ENCODE data around the gene TMEM181. TPM values are rescaled to one million over a fixed set of nuclear protein-coding genes. Genes with fewer than 3 reads are reported as not detected.
"Not testable (repeated sequence)": the region's sequence is repeated elsewhere in the genome, so short reads cannot be mapped to it uniquely, and the experiment has no call there.

Gene TMEM181
- total RNA-seq, 1 experiment from 2014 or later, result 42.7 TPM

DNA sequence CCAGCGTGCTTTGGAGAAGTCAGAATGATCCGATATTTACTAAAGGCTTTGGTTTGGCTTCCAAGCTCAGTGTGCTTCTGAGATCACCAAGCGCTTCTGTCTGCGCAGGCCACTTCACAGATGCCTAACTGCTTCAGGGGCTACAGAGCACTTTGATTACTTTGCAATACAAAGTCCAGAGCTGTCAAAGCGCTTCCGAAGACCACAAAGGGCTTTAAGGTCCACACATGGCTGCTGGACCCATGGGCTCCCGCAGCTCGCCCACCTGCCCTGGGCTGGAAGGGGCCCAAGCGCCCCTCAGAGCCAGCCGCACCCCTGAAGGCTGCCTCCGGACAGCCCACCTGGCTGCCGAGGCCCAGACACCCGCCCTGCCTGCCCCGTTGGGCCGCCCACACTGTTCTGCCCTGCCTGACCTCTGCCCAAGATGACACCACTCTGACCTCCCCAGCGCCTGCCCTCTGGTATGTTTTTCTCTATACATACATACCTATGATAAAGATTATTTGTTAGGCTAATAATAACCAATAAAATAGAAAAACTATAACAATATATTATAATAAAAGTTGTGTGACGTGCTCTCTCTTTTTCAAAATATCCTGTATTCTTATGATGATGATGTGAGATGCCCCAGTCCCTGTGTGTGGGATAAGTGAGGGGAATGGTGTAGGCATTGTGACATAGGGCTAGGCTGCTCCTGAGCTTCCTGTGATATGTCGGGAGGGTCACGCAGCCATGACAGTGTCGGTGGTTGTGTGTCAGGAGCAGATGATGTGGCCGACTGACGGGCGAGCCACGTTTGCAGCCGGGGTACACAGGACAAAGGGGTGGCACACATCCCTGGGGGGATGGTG is 62.0 kb downstream of the TMEM181 start:
- no peak for DNase-seq (ENCODE audit: low read depth)

GRCh38 chr6:158622545-158623190 is 62.8 kb downstream of the TMEM181 start:
- no peak for DNase-seq (ENCODE audit: low read depth)

DNA sequence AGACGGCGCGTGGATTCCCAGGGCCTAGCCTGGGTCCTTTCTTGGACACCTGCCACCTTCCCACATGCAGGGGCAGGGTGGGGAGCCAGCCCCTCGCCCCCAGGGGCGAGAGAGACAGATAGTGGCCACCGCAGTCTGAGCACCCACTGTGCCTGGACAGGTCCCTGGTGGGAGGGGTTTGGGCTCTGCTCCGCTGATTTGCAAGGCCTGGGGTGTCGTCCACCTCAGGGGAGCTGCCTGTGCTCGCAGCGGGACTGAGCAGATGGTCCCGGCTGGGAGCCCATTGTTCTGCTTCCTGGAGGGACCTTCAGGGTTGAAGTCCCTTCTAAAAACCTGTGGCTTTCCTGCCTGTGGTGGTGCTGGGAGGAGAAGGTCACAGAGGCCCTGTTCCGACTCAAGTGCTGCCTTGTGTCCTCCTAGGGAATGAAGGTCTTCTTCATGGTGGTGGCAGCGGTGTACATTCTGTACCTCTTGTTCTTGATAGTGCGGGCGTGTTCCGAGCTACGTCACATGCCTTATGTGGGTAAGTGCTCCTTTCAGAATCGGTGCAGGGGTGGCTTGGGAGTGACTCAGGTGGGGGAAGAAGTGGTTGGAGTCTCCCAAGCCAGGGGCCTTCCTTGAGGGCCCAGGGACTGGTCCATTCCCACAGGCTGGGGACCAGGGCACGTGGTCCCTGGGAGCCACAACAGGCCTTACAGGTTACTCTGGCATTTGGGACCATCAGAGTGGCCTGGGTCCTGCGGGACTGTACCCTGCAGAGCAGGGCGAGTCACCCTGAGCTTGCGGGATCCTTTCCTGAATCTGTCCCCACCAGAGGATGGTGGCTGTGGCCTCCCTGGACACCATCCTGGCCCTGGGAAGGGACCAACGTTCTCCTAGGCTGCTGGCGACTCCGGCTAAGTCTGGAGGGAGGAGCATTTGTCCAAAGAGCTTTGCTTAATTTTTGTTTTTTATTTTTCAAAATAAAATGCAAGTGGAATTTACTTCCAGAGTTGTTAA is 65.1 kb downstream of the TMEM181 start:
- no peak for DNase-seq (ENCODE audit: low read depth)

DNA sequence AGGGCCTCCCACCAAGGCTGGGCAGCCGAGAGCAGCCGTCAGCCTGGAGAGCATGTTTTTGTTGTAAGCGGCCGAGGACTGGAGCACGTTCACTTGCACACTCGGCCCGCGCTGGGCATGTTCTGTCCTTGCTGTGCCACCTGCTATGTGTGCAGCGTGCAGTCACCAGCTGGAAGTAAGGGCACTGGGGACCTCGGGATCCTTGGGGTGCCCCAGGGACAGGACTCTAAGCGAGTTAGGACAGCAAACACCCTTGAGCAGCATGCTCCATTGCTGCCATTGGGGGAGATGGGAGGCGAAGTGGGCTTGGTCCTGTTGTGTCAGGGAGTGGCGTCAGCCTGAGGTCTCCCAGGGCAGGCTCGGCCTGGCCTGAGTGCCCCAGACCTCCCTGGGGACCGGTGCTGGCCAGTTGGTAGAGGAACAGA is 66.0 kb downstream of the TMEM181 start:
- no peak for DNase-seq (ENCODE audit: low read depth)

DNA sequence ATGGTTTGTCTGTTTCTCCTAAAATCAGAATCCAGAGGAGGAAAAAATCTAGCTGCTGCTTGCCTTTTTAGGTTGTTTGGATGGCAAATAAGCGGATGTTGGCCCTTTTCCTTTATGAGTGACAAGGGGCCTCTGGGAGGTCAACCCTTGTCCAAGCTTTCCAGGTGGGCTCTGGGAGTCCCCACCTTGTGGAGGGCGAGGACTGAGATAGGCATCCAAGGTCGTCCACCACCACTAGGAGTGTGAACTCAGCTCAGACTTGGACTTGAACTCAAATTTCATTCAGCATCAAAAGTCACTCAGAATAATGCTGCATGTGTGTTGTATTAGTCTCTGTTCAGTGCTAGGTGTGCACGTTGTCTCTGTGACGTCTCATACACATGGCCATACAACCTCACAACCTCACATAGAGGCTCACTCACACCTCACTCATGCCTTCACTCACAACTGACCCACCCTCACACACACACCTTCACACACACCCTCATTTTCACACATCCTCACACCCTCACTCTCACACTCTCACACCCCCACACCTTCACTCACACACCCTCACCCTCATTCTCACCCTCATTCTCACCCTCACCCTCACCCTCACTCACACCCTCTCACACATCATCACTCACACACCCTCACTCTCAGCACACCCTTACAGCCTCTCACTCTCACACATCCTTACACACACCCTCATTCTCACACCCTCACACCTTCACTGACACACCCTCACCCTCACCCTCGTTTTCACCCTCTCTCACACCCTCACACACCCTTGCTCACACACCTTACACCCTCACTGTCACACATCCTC is 66.7 kb downstream of the TMEM181 start:
- DNase-seq (ENCODE audit: low read depth), result no peak

DNA sequence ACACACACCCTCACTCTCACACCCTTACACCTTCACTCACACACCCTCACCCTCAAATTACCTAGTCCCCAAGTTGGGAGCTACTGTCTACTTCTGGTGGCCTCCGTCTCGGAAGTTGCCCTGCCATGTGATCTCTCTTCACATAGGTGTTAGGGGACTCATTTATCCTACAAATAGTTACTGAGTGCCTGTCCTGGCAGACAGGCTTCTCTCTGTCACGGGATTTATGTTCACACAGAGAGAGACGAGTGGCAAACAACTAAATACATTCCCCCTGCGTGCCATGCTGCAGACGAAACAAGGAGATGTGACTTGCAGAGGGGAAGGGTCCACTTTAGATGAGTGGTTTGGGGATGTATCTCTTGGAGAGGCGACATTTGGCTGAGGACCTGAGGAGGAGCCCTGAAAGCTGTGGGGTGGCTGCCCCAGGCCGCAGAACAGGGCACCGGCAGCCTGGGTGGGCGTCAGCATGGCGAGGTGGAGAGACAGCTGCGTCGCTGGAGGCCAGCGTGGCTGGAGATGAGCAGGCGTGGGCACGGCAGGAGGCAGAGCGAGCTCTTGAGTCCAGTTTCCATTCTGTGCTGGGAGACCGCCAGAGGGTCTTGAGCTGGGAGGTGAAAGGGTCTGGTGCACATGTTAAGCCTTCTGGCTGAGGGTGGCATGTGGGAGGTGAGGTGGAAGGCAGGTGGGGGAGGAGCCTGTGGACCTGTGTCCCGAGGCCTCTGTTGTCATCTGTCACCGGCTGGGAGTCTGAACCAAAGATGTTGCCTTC is 67.5 kb downstream of the TMEM181 start:
- no peak for DNase-seq (ENCODE audit: low read depth)

DNA sequence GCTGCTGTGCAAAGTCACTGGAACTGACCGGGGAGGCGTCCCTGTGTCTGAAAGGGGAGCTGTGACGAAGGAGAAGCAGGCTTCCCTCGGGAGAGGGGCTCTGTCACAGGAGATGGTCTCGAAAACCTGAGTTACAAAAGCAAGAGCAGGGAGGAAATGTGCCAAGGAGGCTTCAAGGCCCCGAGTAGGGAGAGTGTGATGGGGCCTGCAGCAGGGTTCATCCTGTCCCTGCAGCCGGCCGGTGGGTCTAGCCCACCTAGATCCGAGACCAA is 68.0 kb downstream of the TMEM181 start:
- no peak for DNase-seq (ENCODE audit: low read depth)

- DNase-seq (ENCODE audit: low read depth), result no peak
These were observed 68.7 kb downstream of the TMEM181 start for GRCh38 chr6:158628542-158628941.

- peak; percentile 19 for DNase-seq (ENCODE audit: low read depth)
These were observed 69.7 kb downstream of the TMEM181 start for GRCh38 chr6:158629367-158630221.

DNA sequence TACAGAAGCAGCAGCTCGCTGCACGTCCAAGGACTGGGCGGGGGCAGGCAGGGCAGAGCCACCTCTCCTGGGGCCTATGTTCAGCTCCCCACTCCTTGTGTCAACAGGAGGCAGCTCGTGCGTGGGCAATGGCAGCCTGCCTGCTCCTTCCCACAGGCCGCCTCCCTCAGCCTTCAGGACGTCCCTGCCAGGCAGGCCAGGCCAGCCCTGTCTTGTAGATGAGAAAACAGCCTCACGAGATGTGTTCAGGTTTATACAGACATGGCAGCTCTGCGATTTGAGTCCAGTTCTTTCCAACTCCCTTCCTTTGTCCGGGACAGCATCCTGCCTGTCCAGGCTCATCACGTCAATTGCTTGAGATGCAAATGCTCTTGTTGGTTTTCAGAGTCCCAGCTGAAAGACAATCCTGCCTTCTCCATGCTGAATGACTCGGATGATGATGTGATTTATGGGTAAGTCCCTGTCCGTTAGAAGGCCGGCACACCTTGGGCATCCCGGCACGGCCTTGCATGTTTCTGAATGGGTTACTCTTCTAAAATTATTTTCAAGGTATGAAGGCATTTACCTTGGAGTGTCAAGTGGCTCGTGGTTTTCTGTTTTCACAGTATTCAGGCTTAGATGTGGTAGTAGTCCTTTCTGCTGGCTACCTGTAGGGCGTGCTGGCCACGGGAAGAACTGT is 71.2 kb downstream of the TMEM181 start:
- peak; percentile 36 for DNase-seq (ENCODE audit: low read depth)

DNA sequence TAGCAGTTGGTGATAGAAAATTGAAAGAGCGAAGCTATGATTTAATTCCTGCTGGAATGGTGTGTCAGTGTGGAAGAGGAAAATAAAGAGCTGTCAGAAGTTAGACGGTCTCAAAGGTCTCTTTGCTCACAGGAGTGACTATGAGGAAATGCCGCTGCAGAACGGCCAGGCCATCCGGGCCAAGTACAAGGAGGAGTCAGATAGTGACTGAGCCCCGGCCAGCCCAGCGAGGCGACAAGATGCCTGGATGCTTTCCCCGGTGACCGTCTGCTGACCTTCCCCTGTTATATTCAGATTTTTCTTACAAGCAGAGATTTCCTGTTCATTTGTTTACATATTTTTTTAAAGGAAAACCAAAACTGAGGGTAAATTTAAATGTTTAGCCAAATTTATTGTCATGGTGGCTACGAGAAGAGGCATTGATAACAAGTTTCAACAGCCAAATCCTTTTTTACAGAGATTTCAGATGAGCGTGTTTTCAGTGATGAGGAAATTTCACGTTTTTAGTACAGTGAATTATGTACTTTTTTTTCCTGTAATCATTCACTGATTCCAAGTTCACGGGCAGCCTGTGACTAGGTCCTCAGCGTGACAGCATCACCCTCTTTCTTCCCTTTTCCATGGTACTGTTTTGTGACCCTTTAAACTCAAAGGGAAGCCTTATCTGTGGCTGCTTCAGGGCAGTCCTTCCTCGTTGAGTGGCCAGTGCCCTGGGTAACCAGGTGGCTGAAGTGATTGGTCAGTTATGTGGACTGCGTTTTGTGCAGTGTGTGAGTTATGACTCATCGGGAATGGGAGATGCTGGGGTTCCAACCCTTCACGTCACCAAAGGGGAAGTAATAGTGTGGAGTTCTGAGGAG is 72.0 kb downstream of the TMEM181 start:
- DNase-seq (ENCODE audit: low read depth), result peak; percentile 97

DNA sequence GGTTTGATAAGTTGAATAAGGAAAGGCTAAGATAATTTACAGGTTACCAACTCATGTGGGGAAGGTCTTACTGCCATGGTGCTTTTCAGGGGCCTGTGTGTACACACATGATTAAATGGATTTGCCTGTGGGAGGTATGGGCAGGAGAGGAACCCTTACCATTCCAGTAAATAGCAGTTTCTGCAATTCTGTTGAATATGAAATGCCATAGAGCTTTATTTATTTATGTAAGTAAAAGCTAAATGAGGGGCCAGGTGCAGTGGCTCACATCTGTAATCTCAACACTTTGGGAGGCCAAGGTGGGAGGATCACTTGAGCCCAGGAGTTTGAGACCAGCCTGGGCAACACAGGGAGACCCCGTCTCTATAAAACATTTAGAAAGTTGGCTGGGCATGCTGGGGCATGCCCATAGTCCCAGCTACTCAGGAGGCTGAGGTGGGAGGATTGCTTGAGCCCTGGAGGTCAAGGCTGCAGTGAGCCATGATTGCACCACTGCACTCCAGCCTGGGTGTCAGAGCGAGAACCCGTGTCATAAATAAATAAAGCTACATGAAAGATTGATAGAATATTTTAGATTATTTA is 72.7 kb downstream of the TMEM181 start:
- DNase-seq (ENCODE audit: low read depth), result not testable (repeated sequence)

- DNase-seq (ENCODE audit: low read depth), result no peak
These were observed 73.2 kb downstream of the TMEM181 start for GRCh38 chr6:158633127-158633526.

DNA sequence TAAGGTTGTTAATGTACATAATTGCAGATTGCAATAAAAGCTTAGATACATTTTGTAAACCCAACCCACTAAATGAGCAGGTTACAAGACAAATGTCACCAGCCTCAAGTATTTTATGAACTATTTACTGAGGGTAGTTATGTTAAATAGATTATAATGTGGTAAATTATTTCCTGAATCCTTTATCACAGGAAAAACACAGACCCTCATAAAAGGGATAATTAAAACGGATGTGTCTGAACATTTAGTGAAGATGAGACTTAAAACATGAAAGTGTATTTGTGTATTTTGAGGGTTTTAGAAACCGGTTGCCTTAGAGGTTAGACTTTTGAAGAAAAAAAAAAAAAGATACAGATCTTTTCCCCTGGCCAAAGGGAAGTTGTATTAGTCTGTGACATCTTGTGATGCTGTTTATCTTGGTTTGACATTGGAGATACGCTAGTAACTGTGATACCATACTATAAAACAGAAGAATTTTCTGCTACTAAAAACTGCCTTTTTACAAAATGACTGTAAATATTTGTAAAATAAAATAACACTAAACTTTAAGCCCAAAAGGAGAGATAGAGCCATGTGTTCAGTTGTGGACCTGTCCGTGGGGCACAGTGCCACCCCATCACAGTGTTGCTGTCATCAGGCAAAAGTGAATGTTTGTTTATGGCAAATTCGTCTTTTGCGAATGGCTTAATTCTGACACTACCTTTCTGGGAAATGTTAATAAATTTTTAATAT is 75.0 kb downstream of the TMEM181 start:
- no peak for DNase-seq (ENCODE audit: low read depth)

DNA sequence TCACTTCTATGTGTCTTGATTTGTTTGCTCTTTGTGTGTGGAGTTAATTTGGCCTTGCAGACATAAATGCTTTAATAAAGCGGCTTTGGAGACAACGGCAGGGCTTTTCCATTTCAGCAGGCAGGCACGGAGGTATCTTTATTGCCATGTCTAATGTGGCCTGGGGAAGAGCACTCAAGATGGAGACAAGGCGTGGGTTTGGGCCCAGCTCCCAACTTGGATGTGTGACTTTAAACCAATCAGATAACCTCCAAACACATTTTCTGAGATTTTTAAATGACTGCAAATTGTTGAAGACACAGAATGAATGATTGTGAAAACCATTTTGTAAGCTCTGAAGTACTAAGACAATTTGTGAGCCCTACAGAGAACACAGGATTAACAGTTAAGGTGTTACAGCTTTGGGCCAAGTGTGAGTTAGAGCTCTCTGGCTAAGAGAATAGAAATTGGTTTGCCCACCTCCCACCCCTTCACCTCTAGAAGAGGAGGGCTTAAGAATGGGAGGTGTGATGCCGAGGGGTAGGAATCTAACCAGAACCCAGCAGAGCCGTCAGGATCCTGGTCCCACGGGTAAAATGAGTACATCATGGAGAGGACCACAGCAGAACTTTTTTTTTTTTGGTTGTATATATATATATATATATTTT is 75.7 kb downstream of the TMEM181 start:
- DNase-seq (ENCODE audit: low read depth), result no peak

- DNase-seq (ENCODE audit: low read depth), result no peak
These were observed 76.9 kb downstream of the TMEM181 start for GRCh38 chr6:158636778-158637177.
